Hepatocyte (in vitro differentiated cells): ENCODE measurements around the gene SART1.

Experiments used
- CTCF ChIP-seq: fragments of 200-600 bp; sonication (generic); IDR thresholded peaks from 2 replicates; pipeline ENCODE4 v1.5.1; 2016; ENCODE audit warnings: antibody characterized with exemption, mild to moderate bottlenecking; ENCODE audit not compliant: poor library complexity
- EZH2phosphoT487 ChIP-seq: fragments of 200-600 bp; sonication (generic); IDR thresholded peaks from one replicate; pipeline ENCODE4 v1.6.1; 2018; ENCODE audit warnings: antibody characterized with exemption, mild to moderate bottlenecking, low read depth, moderate library complexity; ENCODE audit not compliant: unreplicated experiment, severe bottlenecking

- no peak for TF ChIP-seq EZH2phosphoT487
- no peak for TF ChIP-seq CTCF
Observed at GRCh38 chr11:66014804-66015453, 53.4 kb downstream of the SART1 start.
